ENCODE results near the gene FLG2. TPM values are rescaled to one million over a fixed set of nuclear protein-coding genes. Genes with fewer than 3 reads are reported as not detected.

Gene FLG2
- total RNA-seq, 4 donors from 2014 or later, result under 0.01 TPM; not detected in 3

DNA sequence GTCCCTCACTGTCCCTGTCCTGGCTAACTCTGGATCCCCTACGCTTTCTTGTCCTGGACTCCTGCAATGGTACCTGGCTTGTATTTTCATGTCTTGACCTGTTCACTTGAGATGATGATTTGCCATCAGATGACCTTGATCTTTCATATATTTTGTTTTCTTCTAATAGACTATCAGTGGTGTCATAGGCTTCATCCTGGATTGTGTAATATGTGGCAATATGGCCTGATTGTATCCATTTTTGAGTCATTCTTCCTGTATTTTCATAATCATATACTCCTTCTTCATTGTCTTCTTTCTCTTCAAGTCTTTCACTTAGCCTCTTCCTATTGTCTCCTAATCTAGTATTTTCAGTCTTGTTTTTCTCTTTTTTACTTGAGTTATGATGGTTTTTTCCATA lies 45.8 kb downstream of the FLG2 start:
- TF ChIP-seq, protein P1, sequence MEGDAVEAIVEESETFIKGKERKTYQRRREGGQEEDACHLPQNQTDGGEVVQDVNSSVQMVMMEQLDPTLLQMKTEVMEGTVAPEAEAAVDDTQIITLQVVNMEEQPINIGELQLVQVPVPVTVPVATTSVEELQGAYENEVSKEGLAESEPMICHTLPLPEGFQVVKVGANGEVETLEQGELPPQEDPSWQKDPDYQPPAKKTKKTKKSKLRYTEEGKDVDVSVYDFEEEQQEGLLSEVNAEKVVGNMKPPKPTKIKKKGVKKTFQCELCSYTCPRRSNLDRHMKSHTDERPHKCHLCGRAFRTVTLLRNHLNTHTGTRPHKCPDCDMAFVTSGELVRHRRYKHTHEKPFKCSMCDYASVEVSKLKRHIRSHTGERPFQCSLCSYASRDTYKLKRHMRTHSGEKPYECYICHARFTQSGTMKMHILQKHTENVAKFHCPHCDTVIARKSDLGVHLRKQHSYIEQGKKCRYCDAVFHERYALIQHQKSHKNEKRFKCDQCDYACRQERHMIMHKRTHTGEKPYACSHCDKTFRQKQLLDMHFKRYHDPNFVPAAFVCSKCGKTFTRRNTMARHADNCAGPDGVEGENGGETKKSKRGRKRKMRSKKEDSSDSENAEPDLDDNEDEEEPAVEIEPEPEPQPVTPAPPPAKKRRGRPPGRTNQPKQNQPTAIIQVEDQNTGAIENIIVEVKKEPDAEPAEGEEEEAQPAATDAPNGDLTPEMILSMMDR (IDR thresholded peaks at IDR 0.05; ENCODE audit: low read depth), result no peak

DNA sequence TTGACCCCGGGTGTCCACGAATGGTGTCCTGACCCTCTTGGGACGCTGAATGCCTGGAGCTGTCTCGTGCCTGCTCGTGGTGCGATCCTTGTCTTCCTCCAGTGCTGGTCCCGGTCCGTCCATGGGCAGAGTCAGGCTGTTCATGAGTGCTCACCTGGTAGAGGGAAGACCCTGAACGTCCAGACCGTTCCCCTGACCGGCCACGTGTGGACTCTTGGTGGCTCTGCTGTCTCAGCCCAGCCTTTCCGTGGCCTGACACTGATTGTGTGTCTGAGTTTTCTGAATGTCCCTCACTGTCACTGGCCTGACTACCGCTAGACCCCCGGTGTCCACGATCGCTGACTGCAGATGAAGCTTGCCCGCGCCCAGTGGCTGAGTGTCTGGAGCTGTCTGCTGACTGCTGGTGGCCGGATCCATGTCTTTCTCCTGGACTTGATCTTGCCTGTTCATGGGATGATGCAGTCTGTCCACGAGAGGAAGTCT lies 46.4 kb downstream of the FLG2 start:
- TF ChIP-seq, protein P1 (IDR thresholded peaks at IDR 0.05; ENCODE audit: low read depth), result no peak

DNA sequence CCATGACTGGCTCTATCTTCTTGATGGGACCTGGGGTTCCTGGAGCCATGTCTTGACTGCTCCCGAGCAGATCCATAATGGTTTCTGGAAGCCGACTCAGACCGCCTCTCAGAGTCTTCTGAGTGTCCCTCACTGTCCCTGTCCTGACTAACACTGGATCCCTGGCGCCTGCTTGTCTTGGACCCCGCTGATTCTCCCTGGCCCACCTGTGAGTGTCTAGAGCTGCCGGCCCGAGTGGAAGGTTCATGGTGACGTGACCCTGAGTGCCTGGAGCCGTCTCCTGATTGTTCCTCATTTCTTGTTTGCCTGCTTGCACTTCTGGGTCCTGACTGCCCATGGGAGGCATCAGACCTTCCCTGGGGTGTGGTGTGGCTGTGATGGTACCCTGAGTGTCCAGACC lies 49.9 kb downstream of the FLG2 start:
- TF ChIP-seq, protein P1 (IDR thresholded peaks at IDR 0.05; ENCODE audit: low read depth), result no peak

Small RNA genes within 50 kb of the gene (small RNA-seq; reads per million reads assigned to genes)
- gene HMGN3P1, result not detected

Other genes with a start within 250 kb of the FLG2 start
- 1 to 10 TPM in 3 of 4 donors, under 1 TPM in 1; 0.82 to 3.4 (median 2.4) TPM for gene TCHH, start 244.6 kb downstream of the FLG2 start, total RNA-seq
- gene RPTN, start 200.8 kb downstream of the FLG2 start, total RNA-seq, result under 1 TPM in 2 of 4 donors, not detected in 2; 0.16 to 0.22 TPM
- not detected for gene HRNR, start 135.8 kb downstream of the FLG2 start, total RNA-seq
- gene FLG, start 34.8 kb downstream of the FLG2 start, total RNA-seq, result not detected
- gene CRNN, start 54.3 kb upstream of the FLG2 start, total RNA-seq, result not detected
- gene LCE5A, start 150.8 kb upstream of the FLG2 start, total RNA-seq, result not detected
- gene CRCT1, start 154.5 kb upstream of the FLG2 start, total RNA-seq, result not detected
- not detected for gene LCE3E, start 206.8 kb upstream of the FLG2 start, total RNA-seq
- not detected for gene LCE3D, start 220.5 kb upstream of the FLG2 start, total RNA-seq
- gene LCE3C, start 240.2 kb upstream of the FLG2 start, total RNA-seq, result not detected